Nephron (organoid): ENCODE results near the gene ARFGEF3.

Experiments used
- H3K27ac Mint-ChIP-seq, 3 experiments: 2 replicates each; pipeline ENCODE4 v1.8.0; 2020; ENCODE audit warnings: mixed read lengths in 3 of 3, mild to moderate bottlenecking in 2 of 3, moderate library complexity in 1 of 3
- H3K27me3 Mint-ChIP-seq: 2 replicates; pipeline ENCODE4 v1.8.0; 2021; ENCODE audit warnings: low read depth, mild to moderate bottlenecking, moderate library complexity, mixed read lengths
- H3K36me3 Mint-ChIP-seq: 2 replicates; pipeline ENCODE4 v1.8.0; 2020; ENCODE audit warnings: low read depth, mixed read lengths
- H3K4me1 Mint-ChIP-seq: 2 replicates; pipeline ENCODE4 v1.8.0; 2020; ENCODE audit warnings: mixed read lengths
- H3K4me3 Mint-ChIP-seq, 3 experiments: 2 replicates each; pipeline ENCODE4 v1.8.0; 2020; ENCODE audit warnings: mild to moderate bottlenecking in 3 of 3, mixed read lengths in 3 of 3, moderate library complexity in 2 of 3
- H3K9me3 Mint-ChIP-seq: 2 replicates; pipeline ENCODE4 v1.8.0; 2020; ENCODE audit warnings: mixed read lengths
- CTCF ChIP-seq, 3 experiments: fragments of 200-600 bp; sonication (generic); IDR thresholded peaks; one replicate each; pipeline ENCODE4 v1.5.0; 2021; ENCODE audit warnings: antibody characterized with exemption in 3 of 3; ENCODE audit not compliant: unreplicated experiment in 3 of 3

Gene ARFGEF3

GRCh38 chr6:138307816-138308730, 146.3 kb downstream of the ARFGEF3 start:
- H3K9me3 Mint-ChIP-seq: no peaks in the 10 kb centered on the region

GRCh38 chr6:138308731-138309110, 147.0 kb downstream of the ARFGEF3 start:
- H3K4me1 Mint-ChIP-seq: peaks cover 6% of the 10 kb centered on the region
- no peak for TF ChIP-seq CTCF (IDR thresholded peaks at IDR 0.05; ENCODE audit: unreplicated experiment in 3 of 3)
- H3K27me3 Mint-ChIP-seq: peaks cover 3% of the 10 kb centered on the region
- H3K4me3 Mint-ChIP-seq: no peak overlapping the region
- H3K27ac Mint-ChIP-seq: no peak overlapping the region
- no peaks in the 10 kb centered on the region for H3K9me3 Mint-ChIP-seq
- no peaks in the 10 kb centered on the region for H3K36me3 Mint-ChIP-seq

More at GRCh38 chr6:138307816-138308730, 146.3 kb downstream of the ARFGEF3 start:
- Mint-ChIP-seq H3K36me3 (no peaks in the 10 kb centered on the region), H3K4me3 (no peak overlapping the region), H3K4me1 (peaks cover 6% of the 10 kb centered on the region), H3K27me3 (peaks cover 3% of the 10 kb centered on the region), H3K27ac (no peak overlapping the region)
- TF ChIP-seq CTCF (IDR thresholded peaks at IDR 0.05; ENCODE audit: unreplicated experiment in 3 of 3): no peak

- Mint-ChIP-seq H3K4me1 (peaks cover 6% of the 10 kb centered on the region), H3K4me3 (no peak overlapping the region)
These were observed 148.0 kb downstream of the ARFGEF3 start for GRCh38 chr6:138309695-138310094.

GRCh38 chr6:138310294-138310693, 148.6 kb downstream of the ARFGEF3 start:
- Mint-ChIP-seq H3K27me3 (peaks cover 2% of the 10 kb centered on the region), H3K36me3 (no peaks in the 10 kb centered on the region), H3K27ac (no peak overlapping the region), H3K4me1 (peaks cover 6% of the 10 kb centered on the region), H3K9me3 (no peaks in the 10 kb centered on the region), H3K4me3 (no peak overlapping the region)
- TF ChIP-seq CTCF (IDR thresholded peaks at IDR 0.05; ENCODE audit: unreplicated experiment in 3 of 3): no peak

More at GRCh38 chr6:138309695-138310094, 148.0 kb downstream of the ARFGEF3 start:
- Mint-ChIP-seq H3K36me3 (no peaks in the 10 kb centered on the region), H3K27ac (no peak overlapping the region), H3K9me3 (no peaks in the 10 kb centered on the region), H3K27me3 (peaks cover 3% of the 10 kb centered on the region)
- no peak for TF ChIP-seq CTCF (IDR thresholded peaks at IDR 0.05; ENCODE audit: unreplicated experiment in 3 of 3)

GRCh38 chr6:138310821-138311220, 149.1 kb downstream of the ARFGEF3 start:
- Mint-ChIP-seq H3K4me3 (no peak overlapping the region), H3K9me3 (no peaks in the 10 kb centered on the region), H3K27ac (no peak overlapping the region), H3K27me3 (no peaks in the 10 kb centered on the region), H3K4me1 (peaks cover 6% of the 10 kb centered on the region), H3K36me3 (no peaks in the 10 kb centered on the region)
- TF ChIP-seq CTCF (IDR thresholded peaks at IDR 0.05; ENCODE audit: unreplicated experiment in 3 of 3): no peak

GRCh38 chr6:138311268-138311667, 149.5 kb downstream of the ARFGEF3 start:
- Mint-ChIP-seq H3K27me3 (no peaks in the 10 kb centered on the region), H3K36me3 (no peaks in the 10 kb centered on the region), H3K27ac (no peak overlapping the region), H3K9me3 (no peaks in the 10 kb centered on the region), H3K4me1 (peaks cover 6% of the 10 kb centered on the region), H3K4me3 (no peak overlapping the region)
- no peak for TF ChIP-seq CTCF (IDR thresholded peaks at IDR 0.05; ENCODE audit: unreplicated experiment in 3 of 3)
